Fibroblast of peridontal ligament (primary cell): Measurements from ENCODE around the gene PTPRT.

Source experiments
- DNase-seq: peaks from one replicate; pipeline ENCODE4 v3.0.0-alpha.2; 2010; ENCODE audit errors: extremely low read depth

Gene PTPRT

GRCh38 chr20:42391807-42392206, 797.9 kb downstream of the PTPRT start:
- DNase-seq = no peak

- DNase-seq = no peak
These were observed 809.4 kb downstream of the PTPRT start for GRCh38 chr20:42380287-42380686.

- DNase-seq = no peak
These were observed 810.3 kb downstream of the PTPRT start for GRCh38 chr20:42379385-42379784.

GRCh38 chr20:42378826-42379225, 810.9 kb downstream of the PTPRT start:
- DNase-seq = no peak

GRCh38 chr20:42376131-42376530, 813.6 kb downstream of the PTPRT start:
- DNase-seq = no peak

GRCh38 chr20:42373049-42373448, 816.7 kb downstream of the PTPRT start:
- no peak for DNase-seq

- DNase-seq = no peak
These were observed 819.6 kb downstream of the PTPRT start for GRCh38 chr20:42370075-42370474.

GRCh38 chr20:42368910-42369309, 820.8 kb downstream of the PTPRT start:
- no peak for DNase-seq

GRCh38 chr20:42366626-42367025, 823.1 kb downstream of the PTPRT start:
- no peak for DNase-seq

GRCh38 chr20:42364446-42364845, 825.3 kb downstream of the PTPRT start:
- no peak for DNase-seq

GRCh38 chr20:42361402-42361970, 828.2 kb downstream of the PTPRT start:
- DNase-seq = no peak

GRCh38 chr20:42360621-42361020, 829.1 kb downstream of the PTPRT start:
- no peak for DNase-seq

- DNase-seq = no peak
These were observed 830.1 kb downstream of the PTPRT start for GRCh38 chr20:42359617-42360016.

GRCh38 chr20:42352096-42352495, 837.6 kb downstream of the PTPRT start:
- DNase-seq = no peak

GRCh38 chr20:42350521-42350920, 839.2 kb downstream of the PTPRT start:
- DNase-seq = no peak

GRCh38 chr20:42346189-42347170, 843.2 kb downstream of the PTPRT start:
- DNase-seq = no peak

- no peak for DNase-seq
These were observed 848.1 kb downstream of the PTPRT start for GRCh38 chr20:42341654-42342053.

GRCh38 chr20:42340368-42340767, 849.3 kb downstream of the PTPRT start:
- DNase-seq = no peak

- DNase-seq = no peak
These were observed 851.2 kb downstream of the PTPRT start for GRCh38 chr20:42338294-42339201.

GRCh38 chr20:42336576-42336975, 853.1 kb downstream of the PTPRT start:
- no peak for DNase-seq

- no peak for DNase-seq
These were observed 870.3 kb downstream of the PTPRT start for GRCh38 chr20:42319252-42320013.
